IMR-90 (cell line): ENCODE data around the gene MUC20. TPM values are rescaled to one million over a fixed set of nuclear protein-coding genes. Genes with fewer than 3 reads are reported as not detected.

Source experiments
- ATAC-seq: fragments of 200-7000 bp; cut with Tn5 transposase; 2 replicates; pipeline ENCODE4 v1.9.1; 2020; ENCODE audit warnings: low read depth, mild to moderate bottlenecking, moderate library complexity
- BruUV-seq: library from RNA; stranded (reverse); fragments of 400-500 nt; replicated peaks from 2 replicates; lab custom pipeline; 2021; lab: Mats Ljungman, UMichigan
- CTCF ChIA-PET: fragments of 300-600 bp; formaldehyde crosslinking; extraction: SDS; loops from one replicate; lab custom pipeline; 2021; ENCODE audit warnings: antibody characterized with exemption; lab: Yijun Ruan, JAX
- POLR2A ChIA-PET: fragments of 300-600 bp; sonication (Branson Sonifier 250); formaldehyde crosslinking; loops from one replicate; lab custom pipeline; 2022; ENCODE audit warnings: antibody characterized with exemption; ENCODE audit not compliant: unreplicated experiment; lab: Charles Lee
- DNase-seq: peaks from one replicate; pipeline ENCODE4 v3.0.0; 2013
- H2AFZ ChIP-seq: replicated peaks from 2 replicates; pipeline ENCODE3; 2013; ENCODE audit warnings: low read length, mild to moderate bottlenecking; ENCODE audit not compliant: poor library complexity
- H2AK5ac ChIP-seq: 2 replicates; pipeline ENCODE4 v1.6.1; 2013; ENCODE audit warnings: low read depth, low read length, inconsistent platforms
- H2AK9ac ChIP-seq: replicated peaks from 2 replicates; pipeline ENCODE3; 2013; ENCODE audit warnings: mild to moderate bottlenecking, low read depth, low read length, moderate library complexity; ENCODE audit not compliant: poor library complexity
- H2BK120ac ChIP-seq: 2 replicates; pipeline ENCODE4 v1.6.1; 2013; ENCODE audit warnings: low read depth, low read length, inconsistent platforms
- H2BK15ac ChIP-seq: 3 replicates; pipeline ENCODE4 v1.6.1; 2013; ENCODE audit warnings: low read depth, low read length, inconsistent platforms
- H2BK20ac ChIP-seq: 2 replicates; pipeline ENCODE4 v1.6.1; 2013; ENCODE audit warnings: low read depth, mild to moderate bottlenecking, inconsistent platforms, low read length, moderate library complexity
- H2BK5ac ChIP-seq: 2 replicates; pipeline ENCODE4 v1.6.1; 2013; ENCODE audit warnings: mild to moderate bottlenecking, low read depth, low read length, inconsistent platforms; ENCODE audit not compliant: poor library complexity, severe bottlenecking
- H3K14ac ChIP-seq: replicated peaks from 2 replicates; pipeline ENCODE4 v1.6.1; 2013; ENCODE audit warnings: low read depth, low read length, inconsistent platforms
- H3K18ac ChIP-seq: 2 replicates; pipeline ENCODE4 v1.6.1; 2013; ENCODE audit warnings: low read depth, low read length, control low read depth
- H3K23ac ChIP-seq: 2 replicates; pipeline ENCODE4 v1.6.1; 2013; ENCODE audit warnings: low read depth, low read length, inconsistent platforms
- H3K27ac ChIP-seq: 2 replicates; pipeline ENCODE4 v1.5.1; 2013; ENCODE audit warnings: mild to moderate bottlenecking, control low read depth, low read length; ENCODE audit not compliant: insufficient read depth
- H3K27me3 ChIP-seq: 2 replicates; pipeline ENCODE4 v1.6.1; 2013; ENCODE audit warnings: low read length; ENCODE audit not compliant: control insufficient read depth, insufficient read depth
- H3K36me3 ChIP-seq: 2 replicates; pipeline ENCODE4 v1.6.1; 2013; ENCODE audit warnings: low read length, mixed read lengths; ENCODE audit not compliant: control insufficient read depth, insufficient read depth
- H3K4ac ChIP-seq: 2 replicates; pipeline ENCODE4 v1.6.1; 2013; ENCODE audit warnings: low read depth, low read length, inconsistent platforms
- H3K4me1 ChIP-seq: 2 replicates; pipeline ENCODE4 v1.6.1; 2013; ENCODE audit warnings: low read length, mixed read lengths; ENCODE audit not compliant: control insufficient read depth, insufficient read depth
- H3K4me2 ChIP-seq: 2 replicates; pipeline ENCODE4 v1.6.1; 2013; ENCODE audit warnings: low read depth, mild to moderate bottlenecking, control low read depth, low read length, moderate library complexity
- H3K4me3 ChIP-seq: 2 replicates; pipeline ENCODE4 v1.5.1; 2013; ENCODE audit warnings: low read depth, mild to moderate bottlenecking, control low read depth, low read length, moderate library complexity; ENCODE audit not compliant: insufficient read depth
- H3K56ac ChIP-seq: 2 replicates; pipeline ENCODE4 v1.6.1; 2013; ENCODE audit warnings: low read length, inconsistent platforms; ENCODE audit not compliant: insufficient read depth; ENCODE audit errors: extremely low read depth
- H3K79me1 ChIP-seq, 2 experiments: 2 replicates each; pipeline ENCODE4 v1.6.1; 2013; ENCODE audit warnings: low read length in 2 of 2, inconsistent platforms in 1 of 2, low read depth in 1 of 2
- H3K9ac ChIP-seq: 2 replicates; pipeline ENCODE4 v1.6.1; 2013; ENCODE audit warnings: low read depth, low read length, control low read depth
- H3K9me1 ChIP-seq: 2 replicates; pipeline ENCODE4 v1.6.1; 2013; ENCODE audit warnings: low read length, inconsistent platforms; ENCODE audit not compliant: insufficient read depth
- H3K9me3 ChIP-seq: 2 replicates; pipeline ENCODE4 v1.6.1; 2013; ENCODE audit warnings: low read length; ENCODE audit not compliant: control insufficient read depth, insufficient read depth
- H4K20me1 ChIP-seq: 2 replicates; pipeline ENCODE4 v1.6.1; 2013; ENCODE audit warnings: low read length, inconsistent platforms; ENCODE audit not compliant: insufficient read depth
- H4K5ac ChIP-seq: 2 replicates; pipeline ENCODE4 v1.6.1; 2013; ENCODE audit warnings: mild to moderate bottlenecking, low read depth, low read length, control low read depth
- H4K8ac ChIP-seq, 2 experiments: 2 replicates each; pipeline ENCODE4 v1.6.1; 2013; ENCODE audit warnings: low read depth in 2 of 2, low read length in 2 of 2, control low read depth in 1 of 2, inconsistent platforms in 1 of 2
- H4K91ac ChIP-seq: 2 replicates; pipeline ENCODE4 v1.6.1; 2013; ENCODE audit warnings: low read depth, low read length, inconsistent platforms; ENCODE audit not compliant: insufficient read depth
- BHLHE40 ChIP-seq: fragments of 150-350 bp; IDR thresholded peaks from 2 replicates; pipeline ENCODE4 v1.6.1; 2016; ENCODE audit warnings: mild to moderate bottlenecking, low read depth, low read length
- CEBPB ChIP-seq: IDR thresholded peaks from 2 replicates; pipeline ENCODE4 v1.6.1; 2012; ENCODE audit warnings: low read depth, low read length, improper control_type of control experiment
- CHD1 ChIP-seq: IDR thresholded peaks from 2 replicates; pipeline ENCODE4 v1.6.1; 2012; ENCODE audit warnings: low read depth, low read length, improper control_type of control experiment
- CTCF ChIP-seq: conservative IDR thresholded peaks from 2 replicates; pipeline ENCODE4 v1.5.1; 2012; ENCODE audit warnings: mild to moderate bottlenecking, low read depth, low read length, improper control_type of control experiment
- ELK1 ChIP-seq: fragments of 150-350 bp; IDR thresholded peaks from 2 replicates; pipeline ENCODE4 v1.6.1; 2016; ENCODE audit warnings: low read depth, mild to moderate bottlenecking, low read length, moderate library complexity, borderline replicate concordance
- FOS ChIP-seq: fragments of 150-350 bp; IDR thresholded peaks from 2 replicates; pipeline ENCODE4 v1.6.1; 2016; ENCODE audit warnings: low read depth, low read length
- MAFK ChIP-seq: IDR thresholded peaks from 2 replicates; pipeline ENCODE4 v1.6.1; 2012; ENCODE audit warnings: low read depth, low read length, improper control_type of control experiment
- MAZ ChIP-seq: IDR thresholded peaks from 2 replicates; pipeline ENCODE4 v1.6.1; 2012; ENCODE audit warnings: low read depth, mild to moderate bottlenecking, low read length, improper control_type of control experiment, moderate library complexity, borderline replicate concordance
- MXI1 ChIP-seq: IDR thresholded peaks from 2 replicates; pipeline ENCODE4 v1.6.1; 2012; ENCODE audit warnings: low read depth, mild to moderate bottlenecking, low read length, moderate library complexity, borderline replicate concordance
- NFE2L2 ChIP-seq: fragments of 150-350 bp; IDR thresholded peaks from 2 replicates; pipeline ENCODE4 v1.6.1; 2016; ENCODE audit warnings: low read depth, mild to moderate bottlenecking, low read length
- POLR2A ChIP-seq: IDR thresholded peaks from 2 replicates; pipeline ENCODE4 v1.6.1; 2012; ENCODE audit warnings: mild to moderate bottlenecking, low read depth, low read length
- RAD21 ChIP-seq: IDR thresholded peaks from 2 replicates; pipeline ENCODE4 v1.6.1; 2012; ENCODE audit warnings: low read length, improper control_type of control experiment
- RCOR1 ChIP-seq: IDR thresholded peaks from 2 replicates; pipeline ENCODE4 v1.6.1; 2012; ENCODE audit warnings: mild to moderate bottlenecking, low read length, improper control_type of control experiment; ENCODE audit not compliant: insufficient replicate concordance
- RFX5 ChIP-seq: IDR thresholded peaks from 2 replicates; pipeline ENCODE4 v1.8.0; 2012; ENCODE audit warnings: low read depth, mild to moderate bottlenecking, low read length, moderate library complexity
- SMC3 ChIP-seq: fragments of 150-350 bp; IDR thresholded peaks from 2 replicates; pipeline ENCODE4 v1.6.1; 2016; ENCODE audit warnings: low read depth, mild to moderate bottlenecking, antibody characterized with exemption, low read length, moderate library complexity
- USF2 ChIP-seq: fragments of 150-350 bp; IDR thresholded peaks from 2 replicates; pipeline ENCODE4 v1.6.1; 2017; ENCODE audit warnings: mild to moderate bottlenecking, antibody characterized with exemption, low read length, low read depth
- WGBS, 2 experiments: methylation state at CpG; one replicate each; pipeline versions ENCODE4 v1.1.5 to v1.1.7; 2013; ENCODE audit warnings: missing lambda C conversion rate in 2 of 2; ENCODE audit not compliant: insufficient read length in 1 of 2; ENCODE audit errors: extremely low coverage in 2 of 2; 5-methylcytosine and 5-hydroxymethylcytosine counted together
- dilution Hi-C: fragments of 300-500 bp; cut with HindIII; formaldehyde crosslinking; loops from one replicate; pipeline ENCODE4 v1.14.3; 2018; ENCODE audit warnings: low sequenced_read_pairs; ENCODE audit not compliant: unreplicated experiment
- in situ Hi-C: fragments of 300-500 bp; cut with MboI; formaldehyde crosslinking; loops from 3 replicates; pipeline ENCODE4 v1.14.3; 2019; ENCODE audit warnings: low sequenced_read_pairs, inconsistent platforms, mixed read lengths
- intact Hi-C: fragments of 100-400 bp; cut with micrococcal nuclease; formaldehyde crosslinking; loops from 2 replicates; pipeline ENCODE4 v1.10.0; 2022
- polyA plus RNA-seq, 3 experiments: library from polyadenylated mRNA; depleted of rRNA; stranded (reverse); fragments of >200 nt; gene quantifications; 2 replicates each; pipeline ENCODE4 v1.2.3, GENCODE V29; 2012; ENCODE audit warnings: low replicate concordance in 1 of 3
- total RNA-seq: library from RNA; depleted of rRNA; stranded (reverse); fragments of >200 nt; gene quantifications from 2 replicates; pipeline ENCODE4 v1.2.3, GENCODE V29; 2012

MUC20 gene
- total and polyA plus RNA-seq, 2 of the 4 experiments (the other 2 are of a cell fraction): 0.12 TPM; not detected in 1

- ATAC-seq: no peak
- intact Hi-C loops: no loop called here
- no peak for TF ChIP-seq USF2
- TF ChIP-seq RCOR1: no peak
- TF ChIP-seq MAFK: no peak
- no peak for TF ChIP-seq BHLHE40
- TF ChIP-seq FOS: no peak
- no peak for TF ChIP-seq CTCF
- TF ChIP-seq CEBPB: no peak
- no peak for TF ChIP-seq POLR2A
- no peak for TF ChIP-seq CHD1
- TF ChIP-seq NFE2L2: no peak
- TF ChIP-seq MXI1: no peak
- no peak for TF ChIP-seq MAZ
- no peak for TF ChIP-seq ELK1
- TF ChIP-seq RFX5: no peak
- TF ChIP-seq SMC3: no peak
- no peak for TF ChIP-seq RAD21
- Histone ChIP-seq H4K5ac (no peak overlapping the region), H2BK5ac (no peak overlapping the region), H3K4me2 (no peak overlapping the region), H3K14ac (no peak overlapping the region), H4K91ac (no peak overlapping the region), H3K23ac (no peak overlapping the region), H3K4me1 (no peaks in the 10 kb centered on the region), H2AK5ac (no peak overlapping the region), H4K8ac (no peak overlapping the region), H3K56ac (no peak overlapping the region), H2BK120ac (no peak overlapping the region), H3K36me3 (no peaks in the 10 kb centered on the region), H3K18ac (no peak overlapping the region), H2BK20ac (no peak overlapping the region), H3K4ac (no peak overlapping the region), H2AK9ac (no peak overlapping the region), H3K27me3 (peaks cover 19% of the 10 kb centered on the region), H4K20me1 (no peaks in the 10 kb centered on the region), H3K9ac (no peak overlapping the region), H2AFZ (no peak overlapping the region), H2BK15ac (no peak overlapping the region), H3K27ac (no peak overlapping the region), H3K4me3 (no peak overlapping the region), H3K9me1 (no peaks in the 10 kb centered on the region), H3K79me1 (no peaks in the 10 kb centered on the region), H3K9me3 (no peaks in the 10 kb centered on the region)
- WGBS, 2 experiments: 65% methylated on average over 7 of the region's 9 CpGs; no CpG with 5 or more reads in 1 of the 2 experiments
- ChIA-PET CTCF (interaction anchor here (0.7 kb wide), 1 partner anchor 1629 kb away, joined by 3 read pairs; no protein-coding TSS in a partner anchor), POLR2A (no interaction called here)
- BruUV-seq: no TSS peak
- in situ Hi-C loops: no loop called here
- DNase-seq: no peak
- dilution Hi-C loops: no loop called here
Observed at GRCh38 chr3:195717416-195717815, 3.4 kb upstream of the MUC20 start.
